Measurements from ENCODE around the gene DHRSX. TPM values are rescaled to one million over a fixed set of nuclear protein-coding genes. Genes with fewer than 3 reads are reported as not detected.

Gene DHRSX
- total and polyA plus RNA-seq, 7 experiments from 2014 or later = 15.0 to 26.2 (median 17.6) TPM

GRCh38 chrX:2451501-2452316 lies 49.1 kb downstream of the DHRSX start:
- Histone ChIP-seq H3K27me3 (ENCODE audit: control insufficient read depth in 2 of 2, insufficient read depth in 2 of 2, low read length in 2 of 2) (no peaks in the 10 kb centered on the region), H3K9me3 (ENCODE audit: control insufficient read depth in 2 of 3, low read length in 3 of 3) (no peaks in the 10 kb centered on the region), H3K36me3 (ENCODE audit: control insufficient read depth in 2 of 3, insufficient read depth in 3 of 3, low read length in 3 of 3) (no peaks in the 10 kb centered on the region), H3K4me3 (ENCODE audit: low read length) (no peak overlapping the region), H3K27ac (ENCODE audit: low read depth, low read length) (no peak overlapping the region), H3K4me1 (ENCODE audit: control insufficient read depth in 2 of 2, insufficient read depth in 2 of 2, low read length in 2 of 2) (no peaks in the 10 kb centered on the region)
- Mint-ChIP-seq H3K36me3 (peaks cover 6 to 44% (median 21%) of the 10 kb centered on the region in 5 donors), H3K9me3 (peaks cover 0 to 18% (median 0%) of the 10 kb centered on the region in 11 donors), H3K4me1 (peaks cover 0 to 16% (median 5%) of the 10 kb centered on the region in 7 donors), H3K27me3 (no peaks in the 10 kb centered on the region), H3K4me3 (no peak overlapping the region), H3K27ac (peak overlapping the region in 2 of 9 donors; percentile 27 to 54)
- no peak for ATAC-seq
- intact Hi-C loops (cut with micrococcal nuclease) = no loop called here
- POLR2A ChIA-PET = no interaction called here
- CTCF ChIA-PET = no interaction called here
- no peak for DNase-seq

- no peak overlapping the region for H3K4me3 Mint-ChIP-seq
- Histone ChIP-seq H3K36me3 (ENCODE audit: control insufficient read depth in 2 of 3, insufficient read depth in 3 of 3, low read length in 3 of 3) (no peaks in the 10 kb centered on the region), H3K27ac (ENCODE audit: low read depth, low read length) (no peak overlapping the region), H3K4me1 (ENCODE audit: control insufficient read depth in 2 of 2, insufficient read depth in 2 of 2, low read length in 2 of 2) (no peaks in the 10 kb centered on the region), H3K4me3 (ENCODE audit: low read length) (no peak overlapping the region), H3K27me3 (ENCODE audit: control insufficient read depth in 2 of 2, insufficient read depth in 2 of 2, low read length in 2 of 2) (no peaks in the 10 kb centered on the region), H3K9me3 (ENCODE audit: control insufficient read depth in 2 of 3, low read length in 3 of 3) (no peaks in the 10 kb centered on the region)
- DNase-seq = no peak
- no peak overlapping the region for H3K27ac Mint-ChIP-seq
- peaks cover 0 to 12% (median 3%) of the 10 kb centered on the region in 7 donors for H3K4me1 Mint-ChIP-seq
- peaks cover 6 to 46% (median 22%) of the 10 kb centered on the region in 5 donors for H3K36me3 Mint-ChIP-seq
- CTCF ChIA-PET = no interaction called here
- H3K27me3 Mint-ChIP-seq = no peaks in the 10 kb centered on the region
- no peak for ATAC-seq
- intact Hi-C loops (cut with micrococcal nuclease) = no loop called here
- peaks cover 0 to 25% (median 0%) of the 10 kb centered on the region in 11 donors for H3K9me3 Mint-ChIP-seq
- POLR2A ChIA-PET = no interaction called here
Observed at GRCh38 chrX:2450681-2451080, 50.1 kb downstream of the DHRSX start.

- no peaks in the 10 kb centered on the region for H3K9me3 ChIP-seq (ENCODE audit: control insufficient read depth in 2 of 3, low read length in 3 of 3)
- no peak for DNase-seq
- Mint-ChIP-seq H3K36me3 (peaks cover 6 to 47% (median 22%) of the 10 kb centered on the region in 5 donors), H3K4me1 (peaks cover 0 to 12% (median 3%) of the 10 kb centered on the region in 7 donors), H3K27me3 (no peaks in the 10 kb centered on the region), H3K4me3 (no peak overlapping the region), H3K27ac (peak overlapping the region in 1 of 9 donors; percentile 45), H3K9me3 (peaks cover 0 to 25% (median 0%) of the 10 kb centered on the region in 11 donors)
- H3K27me3 ChIP-seq (ENCODE audit: control insufficient read depth in 2 of 2, insufficient read depth in 2 of 2, low read length in 2 of 2) = no peaks in the 10 kb centered on the region
- ChIA-PET CTCF (no interaction called here), POLR2A (no interaction called here)
- intact Hi-C loops (cut with micrococcal nuclease) = no loop called here
- no peak for ATAC-seq
- no peaks in the 10 kb centered on the region for H3K4me1 ChIP-seq (ENCODE audit: control insufficient read depth in 2 of 2, insufficient read depth in 2 of 2, low read length in 2 of 2)
- H3K27ac ChIP-seq (ENCODE audit: low read depth, low read length) = no peak overlapping the region
- H3K4me3 ChIP-seq (ENCODE audit: low read length) = no peak overlapping the region
- H3K36me3 ChIP-seq (ENCODE audit: control insufficient read depth in 2 of 3, insufficient read depth in 3 of 3, low read length in 3 of 3) = peaks cover 0 to 2% (median 0%) of the 10 kb centered on the region in 3 experiments
Observed at GRCh38 chrX:2449135-2449886, 51.5 kb downstream of the DHRSX start.

- H3K36me3 Mint-ChIP-seq = peaks cover 0 to 53% (median 18%) of the 10 kb centered on the region in 5 donors
- intact Hi-C loops (cut with micrococcal nuclease) = no loop called here
- Histone ChIP-seq H3K27me3 (ENCODE audit: control insufficient read depth in 2 of 2, insufficient read depth in 2 of 2, low read length in 2 of 2) (no peaks in the 10 kb centered on the region), H3K36me3 (ENCODE audit: control insufficient read depth in 2 of 3, insufficient read depth in 3 of 3, low read length in 3 of 3) (peaks cover 0 to 3% (median 0%) of the 10 kb centered on the region in 3 experiments), H3K4me3 (ENCODE audit: low read length) (no peak overlapping the region), H3K4me1 (ENCODE audit: control insufficient read depth in 2 of 2, insufficient read depth in 2 of 2, low read length in 2 of 2) (no peaks in the 10 kb centered on the region), H3K27ac (ENCODE audit: low read depth, low read length) (no peak overlapping the region), H3K9me3 (ENCODE audit: control insufficient read depth in 2 of 3, low read length in 3 of 3) (no peaks in the 10 kb centered on the region)
- peaks cover 0 to 19% (median 0%) of the 10 kb centered on the region in 11 donors for H3K9me3 Mint-ChIP-seq
- POLR2A ChIA-PET = no interaction called here
- no peak overlapping the region for H3K4me3 Mint-ChIP-seq
- no peak overlapping the region for H3K27ac Mint-ChIP-seq
- CTCF ChIA-PET = no interaction called here
- H3K4me1 Mint-ChIP-seq = peaks cover 0 to 16% (median 3%) of the 10 kb centered on the region in 7 donors
- no peaks in the 10 kb centered on the region for H3K27me3 Mint-ChIP-seq
- ATAC-seq (no peak), DNase-seq (no peak)
Observed at GRCh38 chrX:2447484-2447883, 53.3 kb downstream of the DHRSX start.

DNA sequence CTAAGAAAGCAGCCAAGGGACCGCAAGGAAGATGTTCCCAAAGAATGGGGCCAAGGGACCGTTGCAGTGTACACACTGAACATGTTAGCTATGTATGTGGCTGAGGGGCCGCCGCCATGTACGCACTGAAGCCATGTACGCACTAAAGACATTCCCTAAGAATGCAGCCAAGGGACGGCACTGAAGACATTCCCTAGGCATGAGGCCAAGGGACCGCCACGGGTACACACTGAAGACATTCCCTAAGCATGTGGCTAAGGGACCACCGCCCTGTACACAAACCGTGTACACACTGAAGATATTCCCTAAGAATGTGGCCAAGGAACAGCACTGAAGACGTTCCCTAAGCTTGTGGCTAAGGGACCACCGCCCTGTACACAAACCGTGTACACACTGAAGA lies 54.0 kb downstream of the DHRSX start:
- intact Hi-C loops (cut with micrococcal nuclease) = no loop called here
- H3K27ac ChIP-seq (ENCODE audit: low read depth, low read length) = no peak overlapping the region
- no peaks in the 10 kb centered on the region for H3K9me3 ChIP-seq (ENCODE audit: control insufficient read depth in 2 of 3, low read length in 3 of 3)
- Mint-ChIP-seq H3K9me3 (peaks cover 0 to 16% (median 0%) of the 10 kb centered on the region in 11 donors), H3K36me3 (peaks cover 0 to 51% (median 17%) of the 10 kb centered on the region in 5 donors), H3K4me3 (no peak overlapping the region), H3K27me3 (no peaks in the 10 kb centered on the region), H3K27ac (peak overlapping the region in 1 of 9 donors; percentile 44), H3K4me1 (peaks cover 0 to 16% (median 3%) of the 10 kb centered on the region in 7 donors)
- ChIA-PET CTCF (no interaction called here), POLR2A (no interaction called here)
- H3K27me3 ChIP-seq (ENCODE audit: control insufficient read depth in 2 of 2, insufficient read depth in 2 of 2, low read length in 2 of 2) = no peaks in the 10 kb centered on the region
- H3K36me3 ChIP-seq (ENCODE audit: control insufficient read depth in 2 of 3, insufficient read depth in 3 of 3, low read length in 3 of 3) = peaks cover 0 to 3% (median 0%) of the 10 kb centered on the region in 3 experiments
- no peaks in the 10 kb centered on the region for H3K4me1 ChIP-seq (ENCODE audit: control insufficient read depth in 2 of 2, insufficient read depth in 2 of 2, low read length in 2 of 2)
- ATAC-seq = no peak
- H3K4me3 ChIP-seq (ENCODE audit: low read length) = no peak overlapping the region
- DNase-seq = no peak

DNA sequence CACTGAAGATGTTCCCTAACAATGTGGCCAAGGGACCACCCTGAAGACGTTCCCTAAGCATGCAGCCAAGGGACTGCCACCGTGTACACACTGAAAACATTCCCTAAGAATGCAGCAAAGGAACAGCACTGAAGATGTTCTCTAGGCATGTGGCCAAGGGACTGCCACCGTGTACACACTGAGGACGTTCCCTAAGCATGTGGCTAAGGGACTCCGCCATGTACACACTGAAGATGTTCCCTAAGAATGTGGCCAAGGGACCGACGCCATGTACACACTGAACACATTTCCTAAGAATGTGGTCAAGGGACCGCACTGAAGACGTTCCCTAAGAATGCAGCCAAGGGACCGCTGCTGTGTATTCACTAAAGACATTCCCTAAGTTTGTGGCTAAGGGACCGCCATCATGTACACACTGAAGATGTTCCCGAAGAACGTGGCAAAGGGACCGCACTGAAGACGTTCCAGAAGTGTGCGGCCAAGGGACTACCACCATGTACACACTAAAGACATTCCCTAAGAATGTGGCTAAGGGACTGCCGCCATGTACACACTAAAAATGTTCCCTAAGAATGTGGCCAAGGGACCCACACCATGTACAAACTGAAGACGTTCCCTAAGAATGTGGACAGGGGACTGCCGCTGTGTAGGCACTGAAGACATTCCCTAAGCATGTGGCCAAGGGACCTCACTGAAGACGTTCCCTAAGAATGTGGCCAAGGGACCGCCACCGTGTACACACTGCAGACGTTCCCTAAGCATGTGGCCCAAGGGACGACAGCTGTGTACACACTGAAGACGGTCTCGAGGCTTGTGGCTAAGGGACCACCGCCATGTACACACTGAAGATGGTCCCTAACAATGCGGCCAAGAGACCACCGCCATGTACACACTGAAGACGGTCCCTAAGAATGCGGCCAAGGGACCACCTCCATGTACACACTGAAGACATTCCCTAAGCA lies 54.8 kb downstream of the DHRSX start:
- H3K27ac ChIP-seq (ENCODE audit: low read depth, low read length) = no peak overlapping the region
- POLR2A ChIA-PET = no interaction called here
- Mint-ChIP-seq H3K4me1 (peaks cover 0 to 9% (median 0%) of the 10 kb centered on the region in 7 donors), H3K9me3 (peaks cover 0 to 16% (median 0%) of the 10 kb centered on the region in 11 donors), H3K27me3 (no peaks in the 10 kb centered on the region), H3K36me3 (peaks cover 4 to 54% (median 22%) of the 10 kb centered on the region in 5 donors), H3K4me3 (no peak overlapping the region), H3K27ac (peak overlapping the region in 1 of 9 donors; percentile 44)
- CTCF ChIA-PET = no interaction called here
- H3K9me3 ChIP-seq (ENCODE audit: control insufficient read depth in 2 of 3, low read length in 3 of 3) = no peaks in the 10 kb centered on the region
- H3K36me3 ChIP-seq (ENCODE audit: control insufficient read depth in 2 of 3, insufficient read depth in 3 of 3, low read length in 3 of 3) = peaks cover 0 to 3% (median 0%) of the 10 kb centered on the region in 3 experiments
- no peaks in the 10 kb centered on the region for H3K27me3 ChIP-seq (ENCODE audit: control insufficient read depth in 2 of 2, insufficient read depth in 2 of 2, low read length in 2 of 2)
- DNase-seq (no peak), ATAC-seq (no peak)
- no peaks in the 10 kb centered on the region for H3K4me1 ChIP-seq (ENCODE audit: control insufficient read depth in 2 of 2, insufficient read depth in 2 of 2, low read length in 2 of 2)
- H3K4me3 ChIP-seq (ENCODE audit: low read length) = no peak overlapping the region
- intact Hi-C loops (cut with micrococcal nuclease) = no loop called here

All from naive thymus-derived CD4-positive, alpha-beta T cell (primary cell).